Measurements from ENCODE around the gene ACOX1. TPM values are rescaled to one million over a fixed set of nuclear protein-coding genes. Genes with fewer than 3 reads are reported as not detected.

Gene ACOX1
- polyA plus RNA-seq, 3 donors = 30.1 to 42.2 (median 35.1) TPM

GRCh38 chr17:75940727-75941441 is 38.1 kb downstream of the ACOX1 start, which contains the start of gene FBF1:
Gene FBF1, minus strand, starts transcription at chr17:75941042. Its CDS starts 2,893 bp downstream, at chr17:75938149.
- peak; percentile 95 for DNase-seq

GRCh38 chr17:75937652-75938051 is 41.3 kb downstream of the ACOX1 start:
- no peak for DNase-seq

- DNase-seq = no peak
Observed at GRCh38 chr17:75933808-75934207, 45.2 kb downstream of the ACOX1 start.

GRCh38 chr17:75932852-75933251 is 46.1 kb downstream of the ACOX1 start:
- no peak for DNase-seq

- no peak for DNase-seq
Observed at GRCh38 chr17:75931062-75931461, 47.9 kb downstream of the ACOX1 start.

GRCh38 chr17:75927286-75927922 is 51.6 kb downstream of the ACOX1 start:
- DNase-seq = no peak

- DNase-seq = no peak
Observed at GRCh38 chr17:75926456-75926855, 52.5 kb downstream of the ACOX1 start.

GRCh38 chr17:75925912-75926311 is 53.1 kb downstream of the ACOX1 start:
- DNase-seq = no peak

GRCh38 chr17:75925103-75925502 is 53.9 kb downstream of the ACOX1 start:
- no peak for DNase-seq

GRCh38 chr17:75922963-75923874 is 55.7 kb downstream of the ACOX1 start:
- DNase-seq = no peak

GRCh38 chr17:75922173-75922961 is 56.6 kb downstream of the ACOX1 start:
- DNase-seq = no peak

GRCh38 chr17:75921596-75921995 is 57.4 kb downstream of the ACOX1 start:
- no peak for DNase-seq

- no peak for DNase-seq
Observed at GRCh38 chr17:75920045-75920560, 58.9 kb downstream of the ACOX1 start.

GRCh38 chr17:75919611-75920010 is 59.4 kb downstream of the ACOX1 start:
- DNase-seq = no peak

- DNase-seq = no peak
Observed at GRCh38 chr17:75917917-75918445, 61.0 kb downstream of the ACOX1 start.

- no peak for DNase-seq
Observed at GRCh38 chr17:75917141-75917916, 61.6 kb downstream of the ACOX1 start.

GRCh38 chr17:75915268-75915667 is 63.7 kb downstream of the ACOX1 start:
- DNase-seq = no peak

- no peak for DNase-seq
Observed at GRCh38 chr17:75914643-75915267, 64.2 kb downstream of the ACOX1 start.

- no peak for DNase-seq
Observed at GRCh38 chr17:75913537-75914210, 65.3 kb downstream of the ACOX1 start.
